ENCODE data around the gene DACH1.

Gene DACH1

DNA sequence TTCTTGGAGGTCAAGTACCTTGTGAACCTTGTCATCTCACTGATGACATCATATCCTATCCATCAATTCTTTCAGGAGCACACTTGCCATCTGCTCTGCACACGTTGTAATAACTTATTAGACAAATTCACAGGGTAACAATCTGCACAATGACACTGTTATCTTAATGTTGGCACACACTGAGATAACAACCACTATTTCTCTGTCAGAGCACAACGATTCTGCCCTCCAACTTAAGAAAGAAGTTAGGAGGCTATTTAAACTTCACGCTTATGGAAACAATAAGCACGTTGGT, 351.3 kb downstream of the DACH1 start:
- peaks cover 6% of the 10 kb centered on the region for H3K4me1 ChIP-seq (ENCODE audit: insufficient read depth, low read length)
- peaks cover 2% of the 10 kb centered on the region for H3K36me3 ChIP-seq (ENCODE audit: insufficient read depth, low read length)
- no peaks in the 10 kb centered on the region for H3K9me3 ChIP-seq (ENCODE audit: low read length)
- no peaks in the 10 kb centered on the region for H3K27me3 ChIP-seq (ENCODE audit: insufficient read depth, low read length)
- no peak overlapping the region for H2AFZ ChIP-seq (ENCODE audit: low read depth, low read length)
- H3K4me3 ChIP-seq (ENCODE audit: low read length), result no peak overlapping the region

DNA sequence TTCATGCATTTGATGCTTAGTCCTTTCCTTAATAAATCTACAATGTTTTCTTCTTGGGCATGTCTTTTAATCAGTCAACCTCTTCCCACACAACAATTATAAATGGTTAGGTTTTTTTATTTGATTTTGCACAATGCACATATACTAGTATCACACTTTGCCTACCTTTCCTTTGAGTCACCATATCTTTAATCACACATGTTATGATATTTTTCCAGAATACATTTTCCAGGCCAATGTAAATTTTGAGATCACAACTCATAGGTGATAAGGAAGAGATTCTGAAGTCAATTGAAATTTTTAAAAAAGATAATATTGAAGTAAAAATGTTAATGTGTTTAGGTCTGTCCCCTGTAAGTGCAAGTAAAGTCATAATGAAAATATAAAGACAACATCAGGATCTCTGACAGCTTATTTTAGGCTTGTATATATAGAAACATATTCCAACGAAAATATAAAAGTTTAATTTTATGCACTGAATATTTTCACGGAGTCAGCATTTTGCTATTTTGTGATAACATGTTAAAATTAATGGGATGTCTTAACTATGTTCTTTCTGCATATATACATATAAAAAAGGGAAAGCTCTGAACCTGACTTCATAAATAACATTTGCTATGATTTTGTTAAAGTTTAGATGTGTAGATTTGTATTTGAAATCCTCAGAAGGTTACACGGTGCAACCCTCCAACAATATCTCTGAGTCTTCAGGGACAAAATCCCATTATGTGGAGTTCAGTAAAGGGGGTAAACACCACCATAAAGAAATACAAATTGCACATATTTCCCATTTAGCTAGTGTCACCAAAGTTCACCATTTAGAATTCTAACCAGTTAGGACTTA, 351.9 kb downstream of the DACH1 start:
- H3K9me3 ChIP-seq (ENCODE audit: low read length), result no peaks in the 10 kb centered on the region
- peaks cover 6% of the 10 kb centered on the region for H3K4me1 ChIP-seq (ENCODE audit: insufficient read depth, low read length)
- no peaks in the 10 kb centered on the region for H3K27me3 ChIP-seq (ENCODE audit: insufficient read depth, low read length)
- H2AFZ ChIP-seq (ENCODE audit: low read depth, low read length), result no peak overlapping the region
- peaks cover 2% of the 10 kb centered on the region for H3K36me3 ChIP-seq (ENCODE audit: insufficient read depth, low read length)
- no peak overlapping the region for H3K4me3 ChIP-seq (ENCODE audit: low read length)

- Histone ChIP-seq H2AFZ (ENCODE audit: low read depth, low read length) (no peak overlapping the region), H3K4me1 (ENCODE audit: insufficient read depth, low read length) (peaks cover 6% of the 10 kb centered on the region), H3K27me3 (ENCODE audit: insufficient read depth, low read length) (no peaks in the 10 kb centered on the region), H3K9me3 (ENCODE audit: low read length) (no peaks in the 10 kb centered on the region), H3K4me3 (ENCODE audit: low read length) (no peak overlapping the region), H3K36me3 (ENCODE audit: insufficient read depth, low read length) (peaks cover 2% of the 10 kb centered on the region)
Measured at GRCh38 chr13:71513411-71514033, 353.5 kb downstream of the DACH1 start.

- Histone ChIP-seq H3K9me3 (ENCODE audit: low read length) (no peaks in the 10 kb centered on the region), H3K36me3 (ENCODE audit: insufficient read depth, low read length) (peaks cover 3% of the 10 kb centered on the region), H3K4me3 (ENCODE audit: low read length) (no peak overlapping the region), H2AFZ (ENCODE audit: low read depth, low read length) (no peak overlapping the region), H3K27me3 (ENCODE audit: insufficient read depth, low read length) (no peaks in the 10 kb centered on the region), H3K4me1 (ENCODE audit: insufficient read depth, low read length) (no peaks in the 10 kb centered on the region)
Measured at GRCh38 chr13:71503781-71504180, 363.2 kb downstream of the DACH1 start.

- Histone ChIP-seq H3K36me3 (ENCODE audit: insufficient read depth, low read length) (no peaks in the 10 kb centered on the region), H3K27me3 (ENCODE audit: insufficient read depth, low read length) (no peaks in the 10 kb centered on the region), H3K4me3 (ENCODE audit: low read length) (no peak overlapping the region), H3K4me1 (ENCODE audit: insufficient read depth, low read length) (no peaks in the 10 kb centered on the region), H2AFZ (ENCODE audit: low read depth, low read length) (no peak overlapping the region), H3K9me3 (ENCODE audit: low read length) (no peaks in the 10 kb centered on the region)
Measured at GRCh38 chr13:71499944-71500514, 367.0 kb downstream of the DACH1 start.

GRCh38 chr13:71499235-71499634, 367.8 kb downstream of the DACH1 start:
- Histone ChIP-seq H3K36me3 (ENCODE audit: insufficient read depth, low read length) (no peaks in the 10 kb centered on the region), H3K9me3 (ENCODE audit: low read length) (no peaks in the 10 kb centered on the region), H3K4me3 (ENCODE audit: low read length) (no peak overlapping the region), H3K27me3 (ENCODE audit: insufficient read depth, low read length) (no peaks in the 10 kb centered on the region), H3K4me1 (ENCODE audit: insufficient read depth, low read length) (no peaks in the 10 kb centered on the region), H2AFZ (ENCODE audit: low read depth, low read length) (no peak overlapping the region)

DNA sequence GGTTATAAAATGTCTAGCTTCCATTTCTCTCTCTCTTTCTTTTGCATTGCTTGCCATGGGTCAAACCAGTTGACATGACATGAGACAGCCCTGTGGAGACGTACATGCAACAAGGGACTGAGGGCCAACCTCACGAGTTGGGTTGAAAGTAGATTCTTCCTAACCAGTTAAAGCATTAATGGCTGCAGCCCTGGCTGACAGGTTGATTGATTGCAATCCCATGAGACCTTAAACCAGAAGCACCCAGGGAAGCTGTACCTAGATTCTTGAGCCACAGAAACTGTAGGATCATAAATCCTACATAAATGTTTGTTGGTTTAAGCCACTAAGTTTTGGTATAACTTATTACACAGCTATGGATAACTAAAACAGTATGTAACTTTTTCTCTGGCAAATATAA, 373.8 kb downstream of the DACH1 start:
- H2AFZ ChIP-seq (ENCODE audit: low read depth, low read length), result no peak overlapping the region
- no peaks in the 10 kb centered on the region for H3K4me1 ChIP-seq (ENCODE audit: insufficient read depth, low read length)
- peaks cover 17% of the 10 kb centered on the region for H3K36me3 ChIP-seq (ENCODE audit: insufficient read depth, low read length)
- no peaks in the 10 kb centered on the region for H3K27me3 ChIP-seq (ENCODE audit: insufficient read depth, low read length)
- H3K9me3 ChIP-seq (ENCODE audit: low read length), result peaks cover 2% of the 10 kb centered on the region
- no peak overlapping the region for H3K4me3 ChIP-seq (ENCODE audit: low read length)

- Histone ChIP-seq H3K9me3 (ENCODE audit: low read length) (peaks cover 2% of the 10 kb centered on the region), H3K27me3 (ENCODE audit: insufficient read depth, low read length) (no peaks in the 10 kb centered on the region), H3K36me3 (ENCODE audit: insufficient read depth, low read length) (peaks cover 25% of the 10 kb centered on the region), H3K4me3 (ENCODE audit: low read length) (no peak overlapping the region), H2AFZ (ENCODE audit: low read depth, low read length) (no peak overlapping the region), H3K4me1 (ENCODE audit: insufficient read depth, low read length) (no peaks in the 10 kb centered on the region)
Measured at GRCh38 chr13:71492346-71492871, 374.6 kb downstream of the DACH1 start.

- peaks cover 28% of the 10 kb centered on the region for H3K36me3 ChIP-seq (ENCODE audit: insufficient read depth, low read length)
- no peaks in the 10 kb centered on the region for H3K27me3 ChIP-seq (ENCODE audit: insufficient read depth, low read length)
- no peaks in the 10 kb centered on the region for H3K4me1 ChIP-seq (ENCODE audit: insufficient read depth, low read length)
- H3K9me3 ChIP-seq (ENCODE audit: low read length), result peaks cover 2% of the 10 kb centered on the region
- H2AFZ ChIP-seq (ENCODE audit: low read depth, low read length), result no peak overlapping the region
- no peak overlapping the region for H3K4me3 ChIP-seq (ENCODE audit: low read length)
Measured at GRCh38 chr13:71491010-71491409, 376.0 kb downstream of the DACH1 start.

GRCh38 chr13:71489041-71489440, 378.0 kb downstream of the DACH1 start:
- no peak overlapping the region for H2AFZ ChIP-seq (ENCODE audit: low read depth, low read length)
- H3K9me3 ChIP-seq (ENCODE audit: low read length), result peaks cover 4% of the 10 kb centered on the region
- no peaks in the 10 kb centered on the region for H3K4me1 ChIP-seq (ENCODE audit: insufficient read depth, low read length)
- peaks cover 38% of the 10 kb centered on the region for H3K36me3 ChIP-seq (ENCODE audit: insufficient read depth, low read length)
- H3K4me3 ChIP-seq (ENCODE audit: low read length), result no peak overlapping the region
- H3K27me3 ChIP-seq (ENCODE audit: insufficient read depth, low read length), result no peaks in the 10 kb centered on the region

DNA sequence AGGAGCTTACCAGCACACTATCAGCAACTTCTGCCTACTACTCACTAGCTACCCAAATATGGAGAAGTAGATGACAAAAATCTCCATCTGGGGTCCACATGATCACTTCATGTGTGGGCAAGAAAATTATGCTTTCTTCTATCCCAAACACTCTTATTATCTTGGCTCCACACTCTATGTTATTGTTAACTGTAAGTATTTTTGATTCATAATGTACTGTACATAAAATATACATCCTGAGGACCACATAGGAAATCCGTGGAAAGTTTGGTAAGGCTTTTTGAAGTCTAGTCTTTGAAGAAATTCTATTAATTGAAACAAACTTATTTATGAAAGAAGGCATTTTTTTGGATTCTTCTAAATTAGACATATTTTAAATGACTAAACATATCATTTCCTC, 378.8 kb downstream of the DACH1 start:
- Histone ChIP-seq H3K36me3 (ENCODE audit: insufficient read depth, low read length) (peaks cover 40% of the 10 kb centered on the region), H3K4me1 (ENCODE audit: insufficient read depth, low read length) (no peaks in the 10 kb centered on the region), H3K4me3 (ENCODE audit: low read length) (no peak overlapping the region), H3K9me3 (ENCODE audit: low read length) (peaks cover 6% of the 10 kb centered on the region), H2AFZ (ENCODE audit: low read depth, low read length) (no peak overlapping the region), H3K27me3 (ENCODE audit: insufficient read depth, low read length) (no peaks in the 10 kb centered on the region)

GRCh38 chr13:71485913-71486312, 381.1 kb downstream of the DACH1 start:
- no peak overlapping the region for H2AFZ ChIP-seq (ENCODE audit: low read depth, low read length)
- peaks cover 6% of the 10 kb centered on the region for H3K9me3 ChIP-seq (ENCODE audit: low read length)
- H3K4me1 ChIP-seq (ENCODE audit: insufficient read depth, low read length), result no peaks in the 10 kb centered on the region
- H3K4me3 ChIP-seq (ENCODE audit: low read length), result no peak overlapping the region
- H3K36me3 ChIP-seq (ENCODE audit: insufficient read depth, low read length), result peaks cover 50% of the 10 kb centered on the region
- no peaks in the 10 kb centered on the region for H3K27me3 ChIP-seq (ENCODE audit: insufficient read depth, low read length)

DNA sequence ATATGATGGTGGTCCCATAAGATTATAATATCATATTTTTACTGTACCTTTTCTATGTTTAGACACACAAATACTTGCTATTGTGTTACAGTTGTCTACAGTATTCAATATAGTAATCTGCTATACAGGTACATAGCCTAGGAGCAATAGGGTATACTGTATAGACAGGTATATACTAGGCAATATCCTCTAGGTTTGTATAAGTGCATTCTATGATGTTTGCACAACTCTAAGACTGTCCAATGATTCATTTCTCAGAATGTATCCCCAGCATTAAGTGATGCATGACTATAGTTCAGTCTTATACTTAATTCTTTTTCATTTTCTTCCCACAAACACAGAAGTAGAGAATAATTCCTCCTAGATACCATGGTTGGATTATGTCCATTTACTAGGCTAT, 383.3 kb downstream of the DACH1 start:
- no peak overlapping the region for H2AFZ ChIP-seq (ENCODE audit: low read depth, low read length)
- H3K4me3 ChIP-seq (ENCODE audit: low read length), result no peak overlapping the region
- no peaks in the 10 kb centered on the region for H3K27me3 ChIP-seq (ENCODE audit: insufficient read depth, low read length)

More for the DNA sequence above, 383.3 kb downstream of the DACH1 start:
- Histone ChIP-seq H3K36me3 (ENCODE audit: insufficient read depth, low read length) (peaks cover 56% of the 10 kb centered on the region), H3K9me3 (ENCODE audit: low read length) (peaks cover 4% of the 10 kb centered on the region), H3K4me1 (ENCODE audit: insufficient read depth, low read length) (no peaks in the 10 kb centered on the region)
